WERI-Rb-1 (cell line): Measurements from ENCODE around the gene DNAJC11.

Source experiments
- DNase-seq: peaks from one replicate; pipeline ENCODE4 v3.0.0-alpha.2; 2020
- H3K27ac ChIP-seq: fragments of 250-450 bp; sonication (Bioruptor Pico); 2 replicates; pipeline ENCODE4 v1.5.1; 2020; ENCODE audit warnings: mild to moderate bottlenecking, moderate library complexity
- H3K27me3 ChIP-seq: fragments of 250-450 bp; sonication (Bioruptor Pico); 2 replicates; pipeline ENCODE4 v1.5.1; 2021; ENCODE audit warnings: mild to moderate bottlenecking, low read depth, moderate library complexity; ENCODE audit not compliant: insufficient read depth, severe bottlenecking
- H3K36me3 ChIP-seq: fragments of 250-450 bp; sonication (Bioruptor Pico); 2 replicates; pipeline ENCODE4 v1.5.1; 2020; ENCODE audit warnings: mild to moderate bottlenecking, moderate library complexity
- H3K4me3 ChIP-seq: 2 replicates; pipeline ENCODE4 v1.5.1; 2011; ENCODE audit warnings: low read depth, mild to moderate bottlenecking, control low read depth, low read length
- H3K9me3 ChIP-seq: fragments of 250-450 bp; sonication (Bioruptor Pico); 2 replicates; pipeline ENCODE4 v1.5.1; 2021; ENCODE audit warnings: mild to moderate bottlenecking, moderate library complexity; ENCODE audit not compliant: severe bottlenecking
- CTCF ChIP-seq: IDR thresholded peaks from 2 replicates; pipeline ENCODE4 v1.5.1; 2011; ENCODE audit warnings: low read depth, mild to moderate bottlenecking, control low read depth, inconsistent platforms, low read length

The DNAJC11 gene

DNA sequence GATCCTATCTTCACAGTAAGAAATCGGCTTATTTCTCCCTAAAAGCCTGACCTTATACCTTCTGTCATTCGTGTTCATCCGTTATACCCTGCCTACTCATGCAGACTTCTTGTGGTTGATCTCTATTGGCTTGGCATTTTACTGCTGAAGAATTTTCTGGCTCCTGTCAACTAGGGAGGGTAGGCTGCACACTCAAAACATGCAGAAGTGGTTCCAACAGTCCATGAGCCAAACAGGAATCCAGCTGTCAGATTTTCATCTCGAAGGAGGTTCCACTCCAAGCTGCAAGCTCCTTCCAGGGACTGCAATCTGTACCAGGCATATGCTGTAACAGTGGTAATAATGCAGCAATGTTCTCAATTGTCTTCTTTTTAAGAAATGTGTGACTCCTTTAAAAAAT, 10.1 kb downstream of the DNAJC11 start:
- Histone ChIP-seq H3K27me3 (no peaks in the 10 kb centered on the region), H3K4me3 (no peak overlapping the region), H3K9me3 (no peaks in the 10 kb centered on the region), H3K36me3 (no peaks in the 10 kb centered on the region), H3K27ac (no peak overlapping the region)
- DNase-seq = no peak
- no peak for TF ChIP-seq CTCF

DNA sequence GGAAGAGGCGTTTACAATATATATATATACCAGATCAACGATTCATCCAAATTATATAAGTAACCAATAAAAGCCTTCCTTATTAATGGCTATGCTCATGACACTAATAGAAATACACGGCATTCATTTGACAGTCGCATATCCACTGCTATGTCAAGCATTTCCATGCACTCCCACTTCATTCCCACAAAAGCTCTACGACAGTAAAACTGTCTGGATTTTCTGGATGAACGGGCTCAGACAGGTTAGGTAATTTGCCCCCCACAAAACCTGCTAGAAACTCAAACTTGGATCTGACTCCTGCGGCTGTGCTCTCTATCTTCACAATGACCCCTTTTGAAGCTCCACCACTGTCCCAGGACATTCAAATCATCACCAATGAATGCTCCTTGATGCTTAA, 11.4 kb downstream of the DNAJC11 start:
- H3K36me3 ChIP-seq = no peaks in the 10 kb centered on the region
- no peak overlapping the region for H3K27ac ChIP-seq
- DNase-seq = no peak
- no peak overlapping the region for H3K4me3 ChIP-seq
- H3K27me3 ChIP-seq = no peaks in the 10 kb centered on the region
- H3K9me3 ChIP-seq = no peaks in the 10 kb centered on the region
- no peak for TF ChIP-seq CTCF

- H3K9me3 ChIP-seq = no peaks in the 10 kb centered on the region
- no peaks in the 10 kb centered on the region for H3K27me3 ChIP-seq
- DNase-seq = no peak
- no peaks in the 10 kb centered on the region for H3K36me3 ChIP-seq
- no peak overlapping the region for H3K4me3 ChIP-seq
- TF ChIP-seq CTCF = no peak
- no peak overlapping the region for H3K27ac ChIP-seq
Measured at GRCh38 chr1:6688757-6689156, 12.9 kb downstream of the DNAJC11 start.

- no peaks in the 10 kb centered on the region for H3K27me3 ChIP-seq
- no peaks in the 10 kb centered on the region for H3K36me3 ChIP-seq
- H3K4me3 ChIP-seq = no peak overlapping the region
- DNase-seq = no peak
- no peaks in the 10 kb centered on the region for H3K9me3 ChIP-seq
- TF ChIP-seq CTCF = no peak
- H3K27ac ChIP-seq = no peak overlapping the region
Measured at GRCh38 chr1:6688001-6688400, 13.6 kb downstream of the DNAJC11 start.

DNA sequence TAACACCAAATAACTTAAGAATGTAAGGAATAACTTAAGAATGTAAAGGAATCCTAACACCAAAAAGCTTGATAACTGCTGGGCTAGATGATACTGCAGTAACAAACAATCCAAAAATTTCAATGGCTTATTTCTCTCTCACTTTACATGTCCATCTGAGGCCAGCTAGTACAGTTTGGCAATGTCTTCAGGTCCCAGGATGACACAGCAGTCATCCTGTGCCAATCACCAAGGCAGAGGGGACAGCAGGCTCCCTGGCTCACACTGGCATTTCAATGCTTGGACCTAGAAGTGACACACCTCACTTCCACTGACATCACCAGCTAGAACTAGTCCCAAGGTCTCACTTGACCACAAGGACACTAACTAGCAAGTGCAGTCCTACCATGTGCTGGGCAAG, 15.3 kb downstream of the DNAJC11 start:
- H3K9me3 ChIP-seq = no peaks in the 10 kb centered on the region
- no peak overlapping the region for H3K27ac ChIP-seq
- H3K27me3 ChIP-seq = no peaks in the 10 kb centered on the region
- no peak for DNase-seq
- no peak for TF ChIP-seq CTCF
- H3K36me3 ChIP-seq = no peaks in the 10 kb centered on the region
- no peak overlapping the region for H3K4me3 ChIP-seq

DNA sequence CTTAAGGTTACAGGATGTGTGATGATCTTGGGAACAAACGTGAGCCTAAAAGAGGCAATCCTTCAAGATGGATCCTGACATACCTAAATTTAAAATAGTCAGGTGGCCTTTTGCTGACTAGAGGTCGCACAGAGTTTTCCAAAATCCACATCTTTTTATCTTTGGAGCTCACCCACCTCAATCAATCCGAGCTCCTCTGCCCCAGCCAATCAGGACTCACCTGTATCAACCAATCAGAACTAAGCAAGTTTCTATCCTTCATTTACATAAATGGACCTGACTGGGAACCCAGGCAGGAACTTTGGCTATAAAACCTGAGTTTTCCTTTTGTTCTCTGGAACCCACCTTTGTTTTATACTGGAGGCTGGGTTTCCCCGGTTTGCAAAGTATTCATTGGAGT, 16.2 kb downstream of the DNAJC11 start:
- no peak overlapping the region for H3K27ac ChIP-seq
- TF ChIP-seq CTCF = no peak
- no peak overlapping the region for H3K4me3 ChIP-seq
- H3K9me3 ChIP-seq = no peaks in the 10 kb centered on the region
- H3K36me3 ChIP-seq = peaks cover 5% of the 10 kb centered on the region; the same call in 1 of the 2 replicates
- DNase-seq = no peak
- H3K27me3 ChIP-seq = no peaks in the 10 kb centered on the region
